Liver (tissue), 9 donors: ENCODE measurements around the gene SCN4A. TPM values are rescaled to one million over a fixed set of nuclear protein-coding genes. Genes with fewer than 3 reads are reported as not detected.

Experiments
- DNase-seq: peaks from one replicate; pipeline ENCODE4 v3.0.0-alpha.2; 2017; ENCODE audit warnings: low spot score
- H3K27ac ChIP-seq, 2 donors: one replicate each; pipeline ENCODE4 v1.7.0; 2013; ENCODE audit warnings: inconsistent platforms in 2 of 2, low read length in 2 of 2, control low read depth in 1 of 2, low read depth in 1 of 2, mild to moderate bottlenecking in 1 of 2
- H3K27me3 ChIP-seq, 4 donors: one replicate each; pipeline versions ENCODE4 v1.6.1 to v1.7.0; 2013; ENCODE audit warnings: low read length in 3 of 4, inconsistent platforms in 1 of 4, mild to moderate bottlenecking in 1 of 4, moderate library complexity in 1 of 4; ENCODE audit not compliant: control insufficient read depth in 4 of 4, insufficient read depth in 4 of 4
- H3K36me3 ChIP-seq, 4 donors: one replicate each; pipeline versions ENCODE4 v1.6.1 to v1.7.0; 2013; ENCODE audit warnings: low read length in 3 of 4, mild to moderate bottlenecking in 3 of 4, low read depth in 1 of 4, moderate library complexity in 1 of 4; ENCODE audit not compliant: control insufficient read depth in 4 of 4, insufficient read depth in 3 of 4
- H3K4me1 ChIP-seq, 4 donors: one replicate each; pipeline versions ENCODE4 v1.6.1 to v1.7.0; 2013; ENCODE audit warnings: low read length in 3 of 4, mild to moderate bottlenecking in 3 of 4, moderate library complexity in 1 of 4; ENCODE audit not compliant: control insufficient read depth in 4 of 4, insufficient read depth in 4 of 4
- H3K4me3 ChIP-seq, 3 donors: one replicate each; pipeline versions ENCODE4 v1.6.1 to v1.7.0; 2013; ENCODE audit warnings: low read length in 3 of 3, control low read depth in 1 of 3, low read depth in 1 of 3, mild to moderate bottlenecking in 1 of 3
- H3K9ac ChIP-seq, 2 donors: one replicate each; pipeline ENCODE4 v1.7.0; 2013; ENCODE audit warnings: low read length in 2 of 2, mild to moderate bottlenecking in 2 of 2, moderate library complexity in 2 of 2, control low read depth in 1 of 2, low read depth in 1 of 2
- H3K9me3 ChIP-seq, 4 donors: one replicate each; pipeline versions ENCODE4 v1.6.1 to v1.7.0; 2013; ENCODE audit warnings: low read length in 3 of 4; ENCODE audit not compliant: control insufficient read depth in 4 of 4
- ATF3 ChIP-seq: IDR thresholded peaks from 2 replicates; pipeline ENCODE4 v1.6.1; 2016; ENCODE audit warnings: antibody characterized with exemption
- CTCF ChIP-seq: fragments of 150-350 bp; IDR thresholded peaks from 2 replicates; pipeline ENCODE4 v1.5.1; 2017; ENCODE audit warnings: improper control_type of control experiment, low read depth, low read length; ENCODE audit not compliant: missing input control
- EGR1 ChIP-seq, 2 donors: IDR thresholded peaks; 2 replicates each; pipeline ENCODE4 v1.6.1; 2016 to 2018; ENCODE audit warnings: antibody characterized with exemption in 2 of 2, low read depth in 2 of 2
- FOXA1 ChIP-seq: IDR thresholded peaks from 2 replicates; pipeline ENCODE4 v1.6.1; 2016; ENCODE audit warnings: antibody characterized with exemption
- FOXA2 ChIP-seq: IDR thresholded peaks from 2 replicates; pipeline ENCODE4 v1.6.1; 2016; ENCODE audit warnings: antibody characterized with exemption
- GABPA ChIP-seq, 2 donors: IDR thresholded peaks in 1 of 2; conservative IDR thresholded peaks in 1 of 2; 2 replicates each; pipeline ENCODE4 v1.6.1; 2016; ENCODE audit warnings: antibody characterized with exemption in 2 of 2, mild to moderate bottlenecking in 1 of 2, moderate library complexity in 1 of 2
- HNF4A ChIP-seq, 2 donors: conservative IDR thresholded peaks; 2 replicates each; pipeline ENCODE4 v1.6.1; 2016; ENCODE audit warnings: antibody characterized with exemption in 2 of 2, mild to moderate bottlenecking in 2 of 2
- HNF4G ChIP-seq: IDR thresholded peaks from 2 replicates; pipeline ENCODE4 v1.6.1; 2016; ENCODE audit warnings: antibody characterized with exemption
- JUND ChIP-seq, 2 donors: IDR thresholded peaks; 2 replicates each; pipeline ENCODE4 v1.6.1; 2016; ENCODE audit warnings: antibody characterized with exemption in 2 of 2
- MAX ChIP-seq: IDR thresholded peaks from 2 replicates; pipeline ENCODE4 v1.6.1; 2016; ENCODE audit warnings: antibody characterized with exemption
- NR2F2 ChIP-seq: IDR thresholded peaks from 2 replicates; pipeline ENCODE4 v1.6.1; 2016; ENCODE audit warnings: antibody characterized with exemption
- RAD21 ChIP-seq, 2 donors: IDR thresholded peaks; 2 replicates each; pipeline ENCODE4 v1.6.1; 2016; ENCODE audit warnings: antibody characterized with exemption in 2 of 2, mild to moderate bottlenecking in 2 of 2
- REST ChIP-seq: IDR thresholded peaks from 2 replicates; pipeline ENCODE4 v1.6.1; 2016; ENCODE audit warnings: antibody characterized with exemption, mild to moderate bottlenecking
- RXRA ChIP-seq, 2 donors: IDR thresholded peaks; 2 replicates each; pipeline ENCODE4 v1.6.1; 2017 to 2018; ENCODE audit warnings: antibody characterized with exemption in 2 of 2, mild to moderate bottlenecking in 1 of 2
- SP1 ChIP-seq: IDR thresholded peaks from 2 replicates; pipeline ENCODE4 v1.6.1; 2018; ENCODE audit warnings: antibody characterized with exemption, mild to moderate bottlenecking
- TAF1 ChIP-seq: conservative IDR thresholded peaks from 2 replicates; pipeline ENCODE4 v1.6.1; 2016; ENCODE audit warnings: antibody characterized with exemption, mild to moderate bottlenecking
- YY1 ChIP-seq: IDR thresholded peaks from 2 replicates; pipeline ENCODE4 v1.6.1; 2016; ENCODE audit warnings: antibody characterized with exemption, mild to moderate bottlenecking
- ZBTB33 ChIP-seq: IDR thresholded peaks from 2 replicates; pipeline ENCODE4 v1.6.1; 2016; ENCODE audit warnings: antibody characterized with exemption
- WGBS: extraction: QIAGEN DNeasy Blood & Tissue Kit; methylation state at CpG from one replicate; pipeline ENCODE4 v1.1.7; 2013; 5-methylcytosine and 5-hydroxymethylcytosine counted together
- polyA plus RNA-seq, 2 donors: library from polyadenylated mRNA; stranded (reverse) in 1 of 2; unstranded in 1 of 2; fragments of 200-250 nt in 1 of 2; fragments of >200 nt in 1 of 2; fragmentation: Nextera tagmentation in 1 of 2; extraction: Ambion mirVana in 1 of 2; gene quantifications; one replicate each; pipeline versions ENCODE4 v1.2.1 to v1.2.3, GENCODE V29; 2013 to 2015
- total RNA-seq, 2 donors: library from RNA; depleted of rRNA; stranded (reverse); fragments of >200 nt; gene quantifications; one replicate each; pipeline ENCODE4 v1.2.3, GENCODE V29; 2014
- donor health status: healthy.
- donor health status: healthy.
- donor health status: healthy.
- donor health status: healthy.
- donor health status: healthy.

The SCN4A gene
- total and polyA plus RNA-seq, 4 donors = 0.04 to 1.3 (median 0.43) TPM

GRCh38 chr17:63956296-63956920 lies 16.3 kb downstream of the SCN4A start:
- no peak overlapping the region for H3K27ac ChIP-seq
- no peak overlapping the region for H3K9ac ChIP-seq
- no peak overlapping the region for H3K4me3 ChIP-seq
- H3K9me3 ChIP-seq = no peaks in the 10 kb centered on the region
- peaks cover 0 to 4% (median 3%) of the 10 kb centered on the region in 4 donors for H3K4me1 ChIP-seq
- 96% methylated on average over 5 of the region's 5 CpGs for WGBS
- H3K27me3 ChIP-seq = no peaks in the 10 kb centered on the region
- H3K36me3 ChIP-seq = no peaks in the 10 kb centered on the region
- no peak for DNase-seq
- TF ChIP-seq SP1 (no peak), GABPA (IDR thresholded peaks at IDR 0.05 in 1 of 2, conservative IDR thresholded peaks at IDR 0.05 in 1 of 2) (no peak), NR2F2 (no peak), TAF1 (no peak), CTCF (no peak), HNF4G (no peak)

GRCh38 chr17:63955791-63956190 lies 16.9 kb downstream of the SCN4A start:
- 92% methylated on average over 4 of the region's 4 CpGs for whole genome bisulfite sequencing
- no peak overlapping the region for H3K4me3 ChIP-seq
- TF ChIP-seq CTCF = no peak
- no peak for TF ChIP-seq HNF4A (conservative IDR thresholded peaks at IDR 0.05)
- TF ChIP-seq RAD21 (IDR thresholded peaks at IDR 0.05) = no peak
- no peak for TF ChIP-seq EGR1 (IDR thresholded peaks at IDR 0.05; ENCODE audit: low read depth in 2 of 2)
- TF ChIP-seq GABPA (IDR thresholded peaks at IDR 0.05 in 1 of 2, conservative IDR thresholded peaks at IDR 0.05 in 1 of 2) = no peak
- TF ChIP-seq REST = no peak
- no peak for TF ChIP-seq SP1
- TF ChIP-seq ATF3 = no peak
- TF ChIP-seq FOXA2 = no peak
- no peak for TF ChIP-seq TAF1
- no peak for TF ChIP-seq MAX
- TF ChIP-seq RXRA (IDR thresholded peaks at IDR 0.05) = no peak
- no peak for TF ChIP-seq FOXA1
- no peak for TF ChIP-seq ZBTB33
- TF ChIP-seq YY1 = no peak
- TF ChIP-seq JUND (IDR thresholded peaks at IDR 0.05) = no peak
- no peak for TF ChIP-seq NR2F2
- no peak for TF ChIP-seq HNF4G
- no peaks in the 10 kb centered on the region for H3K36me3 ChIP-seq
- H3K9me3 ChIP-seq = no peaks in the 10 kb centered on the region
- no peaks in the 10 kb centered on the region for H3K4me1 ChIP-seq
- H3K27ac ChIP-seq = no peak overlapping the region
- H3K27me3 ChIP-seq = no peaks in the 10 kb centered on the region
- no peak for DNase-seq
- no peak overlapping the region for H3K9ac ChIP-seq
